Cardiac muscle cell (in vitro differentiated cells and primary cell): Measurements from ENCODE around the gene SLC7A10. TPM values are rescaled to one million over a fixed set of nuclear protein-coding genes. Genes with fewer than 3 reads are reported as not detected.

Experiments
- DNase-seq, 2 donors: peaks; one replicate each; pipeline versions ENCODE4 v3.0.0 to v3.0.0-alpha.2; 2010 to 2017; ENCODE audit warnings: low read depth in 1 of 2, low spot score in 1 of 2
- H3K27ac ChIP-seq: fragments of 200-600 bp; sonication (generic); 2 replicates; pipeline ENCODE4 v1.5.1; 2016
- H3K27me3 ChIP-seq: fragments of 200-600 bp; sonication (generic); 2 replicates; pipeline ENCODE4 v1.6.0; 2016; ENCODE audit warnings: control low read depth
- H3K36me3 ChIP-seq: fragments of 200-600 bp; sonication (generic); 2 replicates; pipeline ENCODE4 v1.5.1; 2016; ENCODE audit warnings: control low read depth
- H3K4me1 ChIP-seq: fragments of 200-600 bp; sonication (generic); 2 replicates; pipeline ENCODE4 v1.8.1; 2017; ENCODE audit warnings: low read depth, mild to moderate bottlenecking, mixed run types
- H3K4me3 ChIP-seq: fragments of 200-600 bp; sonication (generic); 2 replicates; pipeline ENCODE4 v1.5.1; 2016; ENCODE audit warnings: mild to moderate bottlenecking
- H3K9me3 ChIP-seq: fragments of 200-600 bp; sonication (generic); 2 replicates; pipeline ENCODE4 v1.5.1; 2017; ENCODE audit warnings: low read depth, mild to moderate bottlenecking, control low read depth
- polyA plus RNA-seq: library from polyadenylated mRNA; unstranded; fragments of >200 nt; fragmentation: Nextera tagmentation; extraction: Ambion mirVana; gene quantifications from 2 replicates; pipeline ENCODE4 v1.2.1, GENCODE V29; 2016
- total RNA-seq: library from RNA; depleted of rRNA; stranded (reverse); fragments of >200 nt; gene quantifications from 2 replicates; pipeline ENCODE4 v1.2.3, GENCODE V29; 2016
- TF ChIP-seq, protein P1 (sequence below): IDR thresholded peaks from 2 replicates; pipeline ENCODE4 v1.5.1; 2012; ENCODE audit warnings: low read depth, mild to moderate bottlenecking, low read length

The SLC7A10 gene
- total RNA-seq (not detected in 2 replicates), polyA plus RNA-seq (0.86 TPM in 1 of 2 replicates, not detected in the other)

DNA sequence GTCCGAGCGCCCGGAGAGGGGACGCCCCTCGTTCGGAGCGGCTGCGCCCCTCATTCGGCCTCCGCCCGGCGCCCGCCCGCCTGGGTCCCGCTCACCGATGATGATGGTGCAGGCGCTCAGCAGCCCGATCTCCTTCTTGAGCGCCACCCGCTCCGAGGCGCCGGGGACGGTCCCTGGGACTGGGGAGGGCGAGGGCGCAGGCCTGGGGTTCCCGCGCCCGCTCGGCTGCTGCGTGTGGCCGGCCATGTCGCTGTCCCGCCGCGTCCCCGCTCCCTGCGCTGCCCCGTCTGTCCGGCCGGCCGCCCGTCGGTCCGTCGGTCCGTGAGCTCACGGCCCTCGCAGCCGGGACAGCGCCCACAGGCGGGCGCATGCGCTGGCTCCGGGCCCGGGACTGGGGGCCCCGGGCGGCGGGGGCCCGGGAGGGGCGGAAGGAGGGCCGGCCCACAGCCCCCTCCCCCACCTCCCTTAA is at the start of gene SLC7A10:
SLC7A10 (minus strand) TSS at position 393 of the 469 bp plus-strand sequence; CDS start at position 246, 147 bp downstream.
- Histone ChIP-seq H3K4me3 (peak within 1 kb of the TSS; percentile 9), H3K36me3 (no peaks in the 10 kb centered on the region), H3K4me1 (no peaks in the 10 kb centered on the region), H3K9me3 (no peaks in the 10 kb centered on the region), H3K27ac (no peak within 1 kb of the TSS), H3K27me3 (peaks cover 80% of the 10 kb centered on the region)
- DNase-seq, result peak in 1 of 2 donors; percentile 57
- TF ChIP-seq, protein P1, sequence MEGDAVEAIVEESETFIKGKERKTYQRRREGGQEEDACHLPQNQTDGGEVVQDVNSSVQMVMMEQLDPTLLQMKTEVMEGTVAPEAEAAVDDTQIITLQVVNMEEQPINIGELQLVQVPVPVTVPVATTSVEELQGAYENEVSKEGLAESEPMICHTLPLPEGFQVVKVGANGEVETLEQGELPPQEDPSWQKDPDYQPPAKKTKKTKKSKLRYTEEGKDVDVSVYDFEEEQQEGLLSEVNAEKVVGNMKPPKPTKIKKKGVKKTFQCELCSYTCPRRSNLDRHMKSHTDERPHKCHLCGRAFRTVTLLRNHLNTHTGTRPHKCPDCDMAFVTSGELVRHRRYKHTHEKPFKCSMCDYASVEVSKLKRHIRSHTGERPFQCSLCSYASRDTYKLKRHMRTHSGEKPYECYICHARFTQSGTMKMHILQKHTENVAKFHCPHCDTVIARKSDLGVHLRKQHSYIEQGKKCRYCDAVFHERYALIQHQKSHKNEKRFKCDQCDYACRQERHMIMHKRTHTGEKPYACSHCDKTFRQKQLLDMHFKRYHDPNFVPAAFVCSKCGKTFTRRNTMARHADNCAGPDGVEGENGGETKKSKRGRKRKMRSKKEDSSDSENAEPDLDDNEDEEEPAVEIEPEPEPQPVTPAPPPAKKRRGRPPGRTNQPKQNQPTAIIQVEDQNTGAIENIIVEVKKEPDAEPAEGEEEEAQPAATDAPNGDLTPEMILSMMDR, result no peak

DNA sequence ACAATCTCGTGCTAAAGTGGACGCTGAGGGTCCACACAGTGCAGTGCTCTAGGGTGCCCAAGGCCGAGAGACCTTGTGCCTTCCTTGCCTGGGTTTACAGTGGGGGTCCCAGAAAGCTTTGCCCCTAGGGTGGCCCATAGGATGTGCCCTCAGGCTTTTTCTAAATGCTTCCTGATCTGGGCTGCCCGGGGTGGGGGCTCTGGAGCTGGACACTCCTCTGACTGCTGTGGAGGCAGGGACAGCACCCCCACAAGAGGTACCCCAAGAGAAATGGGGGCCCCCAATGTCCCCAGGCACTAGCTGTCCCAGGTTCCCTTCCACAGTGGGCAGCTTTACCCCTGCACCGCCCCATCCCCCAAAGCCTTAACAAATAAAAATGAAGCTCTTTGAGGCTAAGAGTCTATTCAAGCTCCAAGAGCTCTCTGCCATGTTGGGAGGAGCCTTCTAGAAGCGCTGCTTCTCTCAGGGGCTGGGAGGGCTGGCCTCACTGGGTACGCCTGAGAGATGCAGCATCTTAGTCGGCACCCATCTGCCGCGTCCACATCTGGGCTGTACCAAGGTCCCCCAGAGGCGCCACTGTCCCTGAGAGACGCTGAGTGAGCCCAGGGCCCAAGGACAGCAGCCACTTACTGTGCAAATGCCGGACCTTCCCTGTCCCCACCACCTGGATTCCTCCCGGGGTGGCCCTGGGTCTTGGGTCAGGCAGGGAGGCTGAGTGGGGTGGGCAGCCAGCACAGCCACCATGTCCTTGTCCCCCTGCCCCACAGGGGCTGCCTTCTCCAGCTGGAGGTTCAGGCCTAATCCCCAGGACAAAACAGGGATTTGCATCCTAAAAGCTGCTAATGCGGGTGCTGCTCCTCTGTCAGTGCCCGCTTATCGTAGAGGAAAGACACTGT is 49.3 kb upstream of the SLC7A10 start:
- Histone ChIP-seq H3K27ac (no peak overlapping the region), H3K4me1 (peaks cover 7% of the 10 kb centered on the region), H3K27me3 (no peaks in the 10 kb centered on the region), H3K36me3 (no peaks in the 10 kb centered on the region), H3K4me3 (no peak overlapping the region), H3K9me3 (no peaks in the 10 kb centered on the region)
- DNase-seq, result no peak
- TF ChIP-seq, protein P1, result no peak

GRCh38 chr19:33273881-33274662 is 48.4 kb upstream of the SLC7A10 start:
- DNase-seq, result peak in 1 of 2 donors; percentile 90

GRCh38 chr19:33273065-33273736 is 47.6 kb upstream of the SLC7A10 start:
- no peak overlapping the region for H3K4me3 ChIP-seq
- H3K9me3 ChIP-seq, result no peaks in the 10 kb centered on the region
- H3K27ac ChIP-seq, result no peak overlapping the region
- no peaks in the 10 kb centered on the region for H3K27me3 ChIP-seq
- TF ChIP-seq, protein P1, result no peak
- H3K4me1 ChIP-seq, result peaks cover 7% of the 10 kb centered on the region
- H3K36me3 ChIP-seq, result no peaks in the 10 kb centered on the region
- DNase-seq, result peak in 1 of 2 donors; percentile 29

More at GRCh38 chr19:33273881-33274662, 48.4 kb upstream of the SLC7A10 start:
- Histone ChIP-seq H3K36me3 (no peaks in the 10 kb centered on the region), H3K27me3 (no peaks in the 10 kb centered on the region), H3K4me1 (peaks cover 7% of the 10 kb centered on the region), H3K4me3 (no peak overlapping the region), H3K27ac (no peak overlapping the region), H3K9me3 (no peaks in the 10 kb centered on the region)
- TF ChIP-seq, protein P1, result no peak
